ENCODE data around the gene TSPYL4. TPM values are rescaled to one million over a fixed set of nuclear protein-coding genes. Genes with fewer than 3 reads are reported as not detected.

Gene TSPYL4
- total and polyA plus RNA-seq, 2 of the 8 experiments (the other 6 are each of a cell fraction or from before 2014, with no cell fraction given), result 20.5 to 22.6 TPM

GRCh38 chr6:116292553-116292952, 38.7 kb upstream of the TSPYL4 start (continued):
- TF ChIP-seq, protein P1, sequence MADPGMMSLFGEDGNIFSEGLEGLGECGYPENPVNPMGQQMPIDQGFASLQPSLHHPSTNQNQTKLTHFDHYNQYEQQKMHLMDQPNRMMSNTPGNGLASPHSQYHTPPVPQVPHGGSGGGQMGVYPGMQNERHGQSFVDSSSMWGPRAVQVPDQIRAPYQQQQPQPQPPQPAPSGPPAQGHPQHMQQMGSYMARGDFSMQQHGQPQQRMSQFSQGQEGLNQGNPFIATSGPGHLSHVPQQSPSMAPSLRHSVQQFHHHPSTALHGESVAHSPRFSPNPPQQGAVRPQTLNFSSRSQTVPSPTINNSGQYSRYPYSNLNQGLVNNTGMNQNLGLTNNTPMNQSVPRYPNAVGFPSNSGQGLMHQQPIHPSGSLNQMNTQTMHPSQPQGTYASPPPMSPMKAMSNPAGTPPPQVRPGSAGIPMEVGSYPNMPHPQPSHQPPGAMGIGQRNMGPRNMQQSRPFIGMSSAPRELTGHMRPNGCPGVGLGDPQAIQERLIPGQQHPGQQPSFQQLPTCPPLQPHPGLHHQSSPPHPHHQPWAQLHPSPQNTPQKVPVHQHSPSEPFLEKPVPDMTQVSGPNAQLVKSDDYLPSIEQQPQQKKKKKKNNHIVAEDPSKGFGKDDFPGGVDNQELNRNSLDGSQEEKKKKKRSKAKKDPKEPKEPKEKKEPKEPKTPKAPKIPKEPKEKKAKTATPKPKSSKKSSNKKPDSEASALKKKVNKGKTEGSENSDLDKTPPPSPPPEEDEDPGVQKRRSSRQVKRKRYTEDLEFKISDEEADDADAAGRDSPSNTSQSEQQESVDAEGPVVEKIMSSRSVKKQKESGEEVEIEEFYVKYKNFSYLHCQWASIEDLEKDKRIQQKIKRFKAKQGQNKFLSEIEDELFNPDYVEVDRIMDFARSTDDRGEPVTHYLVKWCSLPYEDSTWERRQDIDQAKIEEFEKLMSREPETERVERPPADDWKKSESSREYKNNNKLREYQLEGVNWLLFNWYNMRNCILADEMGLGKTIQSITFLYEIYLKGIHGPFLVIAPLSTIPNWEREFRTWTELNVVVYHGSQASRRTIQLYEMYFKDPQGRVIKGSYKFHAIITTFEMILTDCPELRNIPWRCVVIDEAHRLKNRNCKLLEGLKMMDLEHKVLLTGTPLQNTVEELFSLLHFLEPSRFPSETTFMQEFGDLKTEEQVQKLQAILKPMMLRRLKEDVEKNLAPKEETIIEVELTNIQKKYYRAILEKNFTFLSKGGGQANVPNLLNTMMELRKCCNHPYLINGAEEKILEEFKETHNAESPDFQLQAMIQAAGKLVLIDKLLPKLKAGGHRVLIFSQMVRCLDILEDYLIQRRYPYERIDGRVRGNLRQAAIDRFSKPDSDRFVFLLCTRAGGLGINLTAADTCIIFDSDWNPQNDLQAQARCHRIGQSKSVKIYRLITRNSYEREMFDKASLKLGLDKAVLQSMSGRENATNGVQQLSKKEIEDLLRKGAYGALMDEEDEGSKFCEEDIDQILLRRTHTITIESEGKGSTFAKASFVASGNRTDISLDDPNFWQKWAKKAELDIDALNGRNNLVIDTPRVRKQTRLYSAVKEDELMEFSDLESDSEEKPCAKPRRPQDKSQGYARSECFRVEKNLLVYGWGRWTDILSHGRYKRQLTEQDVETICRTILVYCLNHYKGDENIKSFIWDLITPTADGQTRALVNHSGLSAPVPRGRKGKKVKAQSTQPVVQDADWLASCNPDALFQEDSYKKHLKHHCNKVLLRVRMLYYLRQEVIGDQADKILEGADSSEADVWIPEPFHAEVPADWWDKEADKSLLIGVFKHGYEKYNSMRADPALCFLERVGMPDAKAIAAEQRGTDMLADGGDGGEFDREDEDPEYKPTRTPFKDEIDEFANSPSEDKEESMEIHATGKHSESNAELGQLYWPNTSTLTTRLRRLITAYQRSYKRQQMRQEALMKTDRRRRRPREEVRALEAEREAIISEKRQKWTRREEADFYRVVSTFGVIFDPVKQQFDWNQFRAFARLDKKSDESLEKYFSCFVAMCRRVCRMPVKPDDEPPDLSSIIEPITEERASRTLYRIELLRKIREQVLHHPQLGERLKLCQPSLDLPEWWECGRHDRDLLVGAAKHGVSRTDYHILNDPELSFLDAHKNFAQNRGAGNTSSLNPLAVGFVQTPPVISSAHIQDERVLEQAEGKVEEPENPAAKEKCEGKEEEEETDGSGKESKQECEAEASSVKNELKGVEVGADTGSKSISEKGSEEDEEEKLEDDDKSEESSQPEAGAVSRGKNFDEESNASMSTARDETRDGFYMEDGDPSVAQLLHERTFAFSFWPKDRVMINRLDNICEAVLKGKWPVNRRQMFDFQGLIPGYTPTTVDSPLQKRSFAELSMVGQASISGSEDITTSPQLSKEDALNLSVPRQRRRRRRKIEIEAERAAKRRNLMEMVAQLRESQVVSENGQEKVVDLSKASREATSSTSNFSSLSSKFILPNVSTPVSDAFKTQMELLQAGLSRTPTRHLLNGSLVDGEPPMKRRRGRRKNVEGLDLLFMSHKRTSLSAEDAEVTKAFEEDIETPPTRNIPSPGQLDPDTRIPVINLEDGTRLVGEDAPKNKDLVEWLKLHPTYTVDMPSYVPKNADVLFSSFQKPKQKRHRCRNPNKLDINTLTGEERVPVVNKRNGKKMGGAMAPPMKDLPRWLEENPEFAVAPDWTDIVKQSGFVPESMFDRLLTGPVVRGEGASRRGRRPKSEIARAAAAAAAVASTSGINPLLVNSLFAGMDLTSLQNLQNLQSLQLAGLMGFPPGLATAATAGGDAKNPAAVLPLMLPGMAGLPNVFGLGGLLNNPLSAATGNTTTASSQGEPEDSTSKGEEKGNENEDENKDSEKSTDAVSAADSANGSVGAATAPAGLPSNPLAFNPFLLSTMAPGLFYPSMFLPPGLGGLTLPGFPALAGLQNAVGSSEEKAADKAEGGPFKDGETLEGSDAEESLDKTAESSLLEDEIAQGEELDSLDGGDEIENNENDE (IDR thresholded peaks at IDR 0.05; ENCODE audit: insufficient replicate concordance, low read length), result no peak
- TF ChIP-seq USF2 (IDR thresholded peaks at IDR 0.05; ENCODE audit: low read length) (no peak), PHF8 (conservative IDR thresholded peaks at IDR 0.05; ENCODE audit: low read depth, low read length) (no peak), TEAD4 (IDR thresholded peaks at IDR 0.05; ENCODE audit: low read depth, low read length) (no peak), SP1 (IDR thresholded peaks at IDR 0.05; ENCODE audit: low read depth, low read length) (no peak), MAX (IDR thresholded peaks at IDR 0.05) (no peak), RNF2 (IDR thresholded peaks at IDR 0.05; ENCODE audit: borderline replicate concordance, low read depth, low read length, missing control alignments, poor library complexity, severe bottlenecking) (no peak)
